Measurements from ENCODE around the gene SYNE3. TPM values are rescaled to one million over a fixed set of nuclear protein-coding genes. Genes with fewer than 3 reads are reported as not detected.

The SYNE3 gene
- total and polyA plus RNA-seq, 3 donors from 2014 or later, result 8.3 to 38.9 (median 37.6) TPM

DNA sequence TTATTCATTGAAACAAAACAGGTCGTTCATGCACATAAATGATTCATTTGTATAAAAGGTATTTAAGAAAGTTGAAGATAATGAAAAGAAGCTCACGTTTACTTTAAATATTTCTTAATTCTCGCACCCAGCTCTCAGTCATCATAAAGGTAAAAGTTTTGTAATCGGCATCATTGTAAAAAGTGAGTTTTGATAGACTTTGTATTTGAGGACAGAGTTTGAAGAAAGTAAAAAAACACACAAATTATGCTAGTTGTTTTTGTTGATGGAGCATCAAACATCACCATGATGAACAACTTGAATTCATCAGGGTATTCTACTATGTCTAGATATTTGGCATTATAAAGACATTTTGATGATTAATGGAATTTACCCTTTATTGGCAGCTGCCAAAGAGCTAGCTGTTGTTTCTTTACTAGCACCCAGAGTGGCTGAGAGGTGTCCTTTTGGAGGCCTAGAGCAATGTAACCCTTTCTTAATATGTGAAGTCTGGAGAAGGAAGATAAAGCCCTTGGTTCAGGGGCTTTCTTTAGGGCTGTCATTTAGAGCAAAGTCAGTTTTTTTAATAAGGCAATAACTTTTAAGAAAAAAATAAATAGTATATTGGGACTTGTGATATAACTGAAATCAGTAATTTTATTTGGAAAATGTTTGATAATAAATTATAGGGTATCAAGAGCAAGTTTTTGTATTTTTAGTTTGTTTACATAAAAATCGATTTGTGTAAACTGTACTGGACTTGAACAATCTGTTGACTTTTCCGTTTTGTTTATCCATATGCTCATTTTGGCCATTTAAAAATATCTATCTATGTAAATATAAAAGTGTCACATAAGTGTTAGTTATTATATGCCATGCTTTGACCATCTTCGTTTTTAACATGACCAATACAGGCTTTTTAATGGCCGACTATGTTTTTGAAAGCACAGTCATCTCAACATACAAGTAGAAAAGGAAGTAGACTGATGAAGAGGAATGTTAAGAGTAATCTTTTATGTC lies 25.8 kb upstream of the SYNE3 start:
- no peaks in the 10 kb centered on the region for H3K9me3 ChIP-seq
- no peak for TF ChIP-seq POLR2A (IDR thresholded peaks at IDR 0.05)
- TF ChIP-seq, protein P1, sequence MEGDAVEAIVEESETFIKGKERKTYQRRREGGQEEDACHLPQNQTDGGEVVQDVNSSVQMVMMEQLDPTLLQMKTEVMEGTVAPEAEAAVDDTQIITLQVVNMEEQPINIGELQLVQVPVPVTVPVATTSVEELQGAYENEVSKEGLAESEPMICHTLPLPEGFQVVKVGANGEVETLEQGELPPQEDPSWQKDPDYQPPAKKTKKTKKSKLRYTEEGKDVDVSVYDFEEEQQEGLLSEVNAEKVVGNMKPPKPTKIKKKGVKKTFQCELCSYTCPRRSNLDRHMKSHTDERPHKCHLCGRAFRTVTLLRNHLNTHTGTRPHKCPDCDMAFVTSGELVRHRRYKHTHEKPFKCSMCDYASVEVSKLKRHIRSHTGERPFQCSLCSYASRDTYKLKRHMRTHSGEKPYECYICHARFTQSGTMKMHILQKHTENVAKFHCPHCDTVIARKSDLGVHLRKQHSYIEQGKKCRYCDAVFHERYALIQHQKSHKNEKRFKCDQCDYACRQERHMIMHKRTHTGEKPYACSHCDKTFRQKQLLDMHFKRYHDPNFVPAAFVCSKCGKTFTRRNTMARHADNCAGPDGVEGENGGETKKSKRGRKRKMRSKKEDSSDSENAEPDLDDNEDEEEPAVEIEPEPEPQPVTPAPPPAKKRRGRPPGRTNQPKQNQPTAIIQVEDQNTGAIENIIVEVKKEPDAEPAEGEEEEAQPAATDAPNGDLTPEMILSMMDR (IDR thresholded peaks at IDR 0.05), result no peak
- no peak overlapping the region for H3K4me3 ChIP-seq
- H3K27ac ChIP-seq, result no peak overlapping the region
- peaks cover 4% of the 10 kb centered on the region for H3K4me1 ChIP-seq
- no peak for DNase-seq
- intact Hi-C loops (cut with DNase I; ENCODE audit: low total_unique reads), result no loop called here
- H3K36me3 ChIP-seq (ENCODE audit: low read depth, missing control alignments), result no peaks in the 10 kb centered on the region
- WGBS, 2 donors, result 92 to 93% methylated on average over 8 of the region's 8 CpGs
- H3K27me3 ChIP-seq, result no peaks in the 10 kb centered on the region

DNA sequence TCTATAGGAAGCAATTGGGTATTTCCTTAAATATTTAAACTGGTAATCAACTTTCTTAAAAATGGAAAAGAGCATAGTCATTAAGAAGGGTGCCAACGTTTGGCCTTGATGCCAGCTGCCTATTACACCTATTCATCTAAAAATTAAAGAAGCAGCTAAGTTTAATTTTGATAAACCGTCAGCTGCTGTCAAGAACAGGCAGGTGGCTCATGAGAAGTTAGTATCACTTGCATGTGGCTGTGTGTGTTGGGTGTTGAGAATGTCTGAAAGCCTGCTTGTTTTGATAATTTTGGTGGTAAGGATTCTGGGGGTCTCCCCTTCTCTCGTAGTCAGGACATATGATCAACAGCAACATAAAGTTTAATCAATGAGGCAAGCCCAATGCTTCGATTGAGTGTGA lies 24.9 kb upstream of the SYNE3 start:
- 71 to 73% methylated on average over 4 of the region's 4 CpGs for WGBS, 2 donors
- H3K27ac ChIP-seq, result no peak overlapping the region
- H3K4me3 ChIP-seq, result no peak overlapping the region
- no peaks in the 10 kb centered on the region for H3K36me3 ChIP-seq (ENCODE audit: low read depth, missing control alignments)
- peaks cover 12% of the 10 kb centered on the region for H3K4me1 ChIP-seq
- intact Hi-C loops (cut with DNase I; ENCODE audit: low total_unique reads), result no loop called here
- no peak for DNase-seq
- H3K9me3 ChIP-seq, result no peaks in the 10 kb centered on the region
- TF ChIP-seq, protein P1 (IDR thresholded peaks at IDR 0.05), result no peak
- no peak for TF ChIP-seq POLR2A (IDR thresholded peaks at IDR 0.05)
- no peaks in the 10 kb centered on the region for H3K27me3 ChIP-seq

DNA sequence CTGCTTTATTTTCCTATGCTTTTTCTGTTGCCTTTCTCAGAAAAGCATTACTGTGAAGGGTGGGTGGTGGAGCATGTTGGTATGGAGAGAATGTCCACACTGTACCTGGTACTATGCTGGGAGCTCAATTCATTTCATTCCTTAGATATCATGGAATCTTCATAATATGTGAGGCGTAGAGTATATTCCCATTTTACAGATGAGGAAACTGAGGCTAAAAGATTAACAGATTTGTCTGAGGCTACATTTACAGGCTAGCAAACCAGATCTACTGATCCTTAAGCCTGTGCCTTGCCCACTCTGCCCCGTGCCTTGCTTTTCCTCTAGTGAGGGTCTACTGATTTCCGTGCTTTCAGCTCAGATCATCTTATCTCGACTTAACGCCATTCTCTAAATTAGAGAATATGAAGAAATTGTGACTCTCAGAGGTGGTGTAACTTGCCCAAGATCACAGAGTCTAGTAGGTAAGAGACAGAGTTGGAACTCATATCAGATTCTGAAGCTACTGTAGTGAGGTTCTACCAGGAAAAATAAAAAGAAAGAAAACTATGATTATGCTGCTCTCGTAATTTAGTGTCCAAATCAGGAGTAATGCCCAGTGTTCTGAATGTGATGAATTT lies 23.9 kb upstream of the SYNE3 start:
- Histone ChIP-seq H3K4me1 (peaks cover 16% of the 10 kb centered on the region), H3K27ac (no peak overlapping the region), H3K9me3 (no peaks in the 10 kb centered on the region), H3K27me3 (no peaks in the 10 kb centered on the region), H3K36me3 (ENCODE audit: low read depth, missing control alignments) (no peaks in the 10 kb centered on the region), H3K4me3 (no peak overlapping the region)
- intact Hi-C loops (cut with DNase I; ENCODE audit: low total_unique reads), result no loop called here
- no peak for DNase-seq
- TF ChIP-seq, protein P1 (IDR thresholded peaks at IDR 0.05), result no peak
- no peak for TF ChIP-seq POLR2A (IDR thresholded peaks at IDR 0.05)
- 80 to 93% methylated on average over 6 of the region's 6 CpGs for WGBS, 2 donors

DNA sequence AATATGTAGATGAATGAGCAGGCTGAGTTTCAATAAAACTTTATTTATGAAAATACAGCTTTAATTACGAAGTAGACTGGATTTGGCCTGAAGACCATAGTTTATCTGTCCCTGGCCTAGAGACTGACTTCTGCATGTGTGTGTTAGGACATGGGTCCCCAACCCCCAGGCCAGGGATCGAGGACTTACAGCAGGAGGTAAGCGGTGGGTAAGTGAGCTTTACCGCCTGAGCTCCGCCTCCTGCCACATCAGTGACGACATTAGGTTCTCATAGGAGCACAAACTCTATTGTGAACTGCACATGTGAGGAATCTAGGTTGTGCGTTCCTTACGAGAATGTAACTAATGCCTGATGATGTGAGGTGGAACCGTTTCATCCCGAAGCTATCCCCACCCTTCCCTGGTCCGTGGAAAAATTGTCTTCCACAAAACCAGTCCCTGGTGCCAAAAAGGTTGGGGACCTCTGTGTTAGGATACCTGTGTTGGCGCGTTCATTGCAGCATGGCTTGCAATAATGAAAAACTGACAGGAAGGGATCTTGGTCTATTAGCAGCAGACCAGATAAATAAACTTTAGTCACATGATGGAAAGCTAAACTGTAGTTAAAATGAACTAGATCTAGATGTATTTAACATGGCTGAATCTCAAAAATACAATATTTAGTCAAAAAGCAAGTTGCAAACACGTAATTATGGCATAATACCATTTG lies 22.5 kb upstream of the SYNE3 start:
- DNase-seq, result no peak
- H3K27me3 ChIP-seq, result no peaks in the 10 kb centered on the region
- intact Hi-C loops (cut with DNase I; ENCODE audit: low total_unique reads), result no loop called here
- H3K4me3 ChIP-seq, result no peak overlapping the region
- WGBS, 2 donors, result 91 to 93% methylated on average over 14 of the region's 14 CpGs
- H3K4me1 ChIP-seq, result peaks cover 16% of the 10 kb centered on the region
- no peaks in the 10 kb centered on the region for H3K36me3 ChIP-seq (ENCODE audit: low read depth, missing control alignments)
- H3K27ac ChIP-seq, result no peak overlapping the region
- TF ChIP-seq, protein P1 (IDR thresholded peaks at IDR 0.05), result no peak
- no peak for TF ChIP-seq POLR2A (IDR thresholded peaks at IDR 0.05)
- no peaks in the 10 kb centered on the region for H3K9me3 ChIP-seq
